DMS79 (cell line): ENCODE results near the gene LAMA4.
"Not testable (repeated sequence)": the region's sequence is repeated elsewhere in the genome, so short reads cannot be mapped to it uniquely, and the experiment has no call there.

Experiments used
- DNase-seq: peaks from one replicate; lab custom pipeline; 2025; lab: John Stamatoyannopoulos, UW

Gene LAMA4

DNA sequence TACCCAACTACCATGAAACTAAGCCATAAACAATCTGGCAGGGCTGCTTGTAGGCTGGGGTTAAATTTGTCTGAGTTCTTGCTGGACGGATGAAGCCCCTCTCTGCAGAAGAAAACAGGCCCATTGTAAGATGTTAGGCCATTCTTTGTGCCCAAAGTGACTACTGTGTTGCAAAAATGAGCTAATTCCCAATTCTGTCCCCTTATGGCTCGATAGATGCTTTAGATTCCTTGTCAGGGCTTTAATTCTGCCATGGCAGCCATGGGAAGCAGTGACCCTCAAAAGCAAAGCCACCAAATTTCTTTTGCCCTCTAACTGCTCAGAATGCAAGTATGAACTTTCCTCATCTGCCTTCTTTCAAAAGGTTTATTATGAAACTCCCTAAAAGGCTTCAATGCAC, 45.2 kb downstream of the LAMA4 start:
- no peak for DNase-seq

DNA sequence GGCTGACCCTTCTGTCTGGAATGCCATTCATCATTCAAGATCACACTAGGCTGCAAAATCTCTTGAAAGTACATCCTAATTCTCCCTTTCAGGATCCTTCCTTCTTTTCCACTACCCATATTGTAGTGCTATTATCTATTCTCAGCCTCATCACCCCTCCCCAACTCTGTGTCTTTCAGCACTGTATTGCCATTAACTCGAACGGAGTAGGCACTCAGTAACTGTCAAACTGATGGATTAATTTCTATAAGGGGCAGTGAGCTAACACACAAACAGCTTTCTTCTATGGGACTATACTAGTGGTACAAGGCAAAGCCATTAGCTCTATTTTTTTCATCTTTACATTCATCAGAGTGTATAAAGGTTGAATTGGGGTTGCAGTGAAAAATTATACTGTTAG, 46.6 kb downstream of the LAMA4 start:
- DNase-seq, result no peak

DNA sequence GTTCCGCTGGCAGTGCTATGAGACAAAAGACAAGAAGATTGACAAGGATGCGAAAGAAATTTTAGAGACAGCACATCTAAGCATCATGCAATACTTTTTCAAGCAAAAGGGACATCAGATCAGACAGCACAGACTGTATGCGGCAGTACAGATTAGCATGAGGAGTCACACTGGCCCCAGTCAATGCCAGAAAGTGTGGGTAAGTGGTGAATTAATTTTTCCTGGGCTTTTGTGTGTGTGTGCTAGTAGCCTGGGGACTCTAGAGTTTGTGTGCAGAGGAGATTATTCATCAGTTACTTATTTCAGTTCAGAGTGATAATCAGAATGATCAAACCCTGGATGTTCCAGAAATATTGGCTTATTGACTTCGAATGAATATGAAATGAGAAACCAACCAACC, 47.2 kb downstream of the LAMA4 start:
- DNase-seq, result no peak

GRCh38 chr6:112206110-112206458, 48.3 kb downstream of the LAMA4 start:
- no peak for DNase-seq

GRCh38 chr6:112205427-112206109, 48.8 kb downstream of the LAMA4 start:
- no peak for DNase-seq

DNA sequence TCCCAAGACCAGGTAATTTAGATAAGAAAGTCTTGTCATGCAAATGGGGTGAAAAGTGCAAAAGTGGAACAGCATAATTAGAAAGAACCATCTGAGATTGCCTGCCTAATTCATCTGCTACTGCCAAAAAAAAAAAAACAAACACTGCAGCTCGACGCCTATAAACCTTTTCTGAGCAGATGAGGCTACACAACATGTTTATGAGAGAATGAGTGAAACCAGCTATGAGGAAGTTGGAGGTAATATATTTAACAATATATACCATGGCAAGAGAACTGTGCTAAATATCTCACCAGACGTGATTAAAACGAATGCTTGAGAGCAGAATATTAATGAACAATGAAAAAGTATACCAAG, 50.0 kb downstream of the LAMA4 start:
- DNase-seq, result no peak

GRCh38 chr6:112203577-112204349, 50.6 kb downstream of the LAMA4 start:
- no peak for DNase-seq

DNA sequence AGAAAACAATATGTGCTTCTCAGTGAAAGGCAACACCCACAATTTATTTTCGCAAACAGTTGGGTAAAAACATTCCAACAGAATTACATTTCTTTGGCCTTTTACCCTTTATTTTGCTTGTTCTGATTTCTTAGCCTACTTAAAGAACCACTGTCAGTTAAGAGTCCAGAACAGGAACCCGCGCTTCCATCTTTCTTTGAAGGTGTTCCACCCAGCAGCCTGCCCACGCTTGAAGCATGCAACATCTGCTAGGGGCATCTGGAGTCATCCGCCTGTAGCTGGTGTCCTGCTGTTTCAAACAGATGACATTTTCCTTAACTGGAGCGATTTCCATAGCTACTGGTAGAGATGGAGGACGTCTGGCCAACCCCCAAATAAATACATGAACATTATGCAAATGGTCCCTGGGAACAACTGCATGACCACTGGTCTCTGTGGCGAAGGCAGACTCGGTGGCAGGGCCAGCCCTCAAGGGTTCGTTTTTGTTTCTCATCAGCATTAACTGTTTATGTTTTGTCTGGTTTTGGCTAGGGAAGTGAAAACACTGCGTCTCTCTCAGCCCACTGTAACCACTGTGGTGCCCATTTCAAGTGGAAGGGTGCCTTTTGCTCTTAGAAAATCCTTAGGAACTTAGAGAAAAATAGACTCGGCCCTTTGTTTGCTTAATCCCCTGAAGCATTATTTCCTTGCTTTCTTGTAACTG, 51.6 kb downstream of the LAMA4 start:
- no peak for DNase-seq

GRCh38 chr6:112200185-112200914, 54.0 kb downstream of the LAMA4 start:
- DNase-seq, result not testable (repeated sequence)

GRCh38 chr6:112199001-112199403, 55.4 kb downstream of the LAMA4 start:
- no peak for DNase-seq

- DNase-seq, result no peak
These were observed 55.8 kb downstream of the LAMA4 start for GRCh38 chr6:112198582-112198981.

- no peak for DNase-seq
These were observed 56.7 kb downstream of the LAMA4 start for GRCh38 chr6:112197636-112198035.

DNA sequence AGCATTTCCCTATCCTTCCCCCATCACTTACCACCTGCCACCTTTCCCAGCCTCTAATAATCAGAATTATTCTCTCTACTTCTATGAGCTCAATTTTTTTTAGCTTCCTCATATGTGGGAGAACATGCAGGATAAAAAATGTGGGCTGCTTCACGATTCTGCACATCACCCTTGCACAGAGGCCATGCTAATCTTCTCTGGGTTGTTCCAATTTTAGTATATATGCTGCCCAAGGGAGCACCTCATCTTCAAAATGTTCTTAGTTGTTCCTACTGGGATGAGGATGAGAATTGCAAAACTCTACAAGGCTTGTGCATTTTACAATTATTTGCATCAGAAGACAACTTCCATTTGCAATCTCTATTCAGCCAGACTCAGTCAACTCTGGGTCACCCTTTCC, 58.1 kb downstream of the LAMA4 start:
- DNase-seq, result no peak

DNA sequence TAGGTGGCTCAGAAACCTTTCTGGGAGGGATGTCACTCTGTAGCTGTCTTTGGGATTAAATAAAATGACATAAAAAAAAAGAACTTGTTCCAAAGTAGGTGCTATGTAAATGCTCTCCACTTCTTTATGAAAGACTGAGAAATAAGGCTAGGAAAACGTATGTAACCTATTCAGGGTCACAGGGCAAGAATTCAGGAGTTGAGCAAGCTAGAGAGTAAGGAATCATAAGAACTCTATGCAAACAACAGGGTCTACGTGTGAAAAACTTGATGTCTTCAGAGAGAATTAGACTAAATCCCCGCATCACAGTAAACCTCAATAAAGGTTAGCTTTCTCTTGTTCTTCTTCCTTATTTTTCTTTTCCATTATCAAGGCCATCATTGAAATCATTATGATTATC, 59.2 kb downstream of the LAMA4 start:
- no peak for DNase-seq

DNA sequence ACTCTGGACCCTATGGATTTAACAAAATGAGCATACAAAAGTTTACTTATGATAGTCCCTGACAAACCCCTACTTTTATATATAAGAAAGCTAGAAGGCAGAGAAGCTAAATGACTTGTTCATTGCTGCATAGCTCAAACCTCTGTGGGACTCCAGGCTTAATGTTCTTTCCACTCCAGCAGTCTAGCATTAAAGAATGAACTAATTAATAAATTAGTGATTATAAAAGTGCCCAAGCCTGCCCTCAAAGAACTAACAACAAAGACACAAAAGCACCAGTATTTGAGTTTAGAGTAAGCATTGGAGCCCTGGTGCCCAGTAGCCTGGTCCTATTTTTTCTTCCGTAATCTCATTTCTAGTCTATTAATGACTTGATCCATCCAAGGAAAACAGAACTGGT, 59.9 kb downstream of the LAMA4 start:
- DNase-seq, result no peak

- DNase-seq, result no peak
These were observed 60.8 kb downstream of the LAMA4 start for GRCh38 chr6:112193535-112194051.

DNA sequence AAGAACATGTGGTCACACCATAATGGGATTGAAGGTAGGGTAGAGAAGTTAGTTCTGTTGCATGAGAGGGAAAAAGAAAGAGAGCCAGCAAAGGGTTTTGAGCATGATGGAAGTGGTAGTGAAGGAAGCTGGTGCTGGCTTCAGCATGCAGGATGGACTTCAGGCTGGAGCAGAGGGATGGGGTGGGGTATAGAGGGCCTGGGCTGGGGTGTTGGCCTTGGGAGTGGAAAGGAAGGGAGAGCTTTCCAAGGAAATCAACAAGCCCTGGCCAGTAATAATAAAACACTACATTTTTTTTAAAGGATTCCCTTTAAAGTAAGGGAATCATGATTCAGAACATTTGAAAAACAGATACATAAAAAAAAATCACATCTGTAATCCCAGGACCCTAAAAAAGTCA, 61.2 kb downstream of the LAMA4 start:
- no peak for DNase-seq

DNA sequence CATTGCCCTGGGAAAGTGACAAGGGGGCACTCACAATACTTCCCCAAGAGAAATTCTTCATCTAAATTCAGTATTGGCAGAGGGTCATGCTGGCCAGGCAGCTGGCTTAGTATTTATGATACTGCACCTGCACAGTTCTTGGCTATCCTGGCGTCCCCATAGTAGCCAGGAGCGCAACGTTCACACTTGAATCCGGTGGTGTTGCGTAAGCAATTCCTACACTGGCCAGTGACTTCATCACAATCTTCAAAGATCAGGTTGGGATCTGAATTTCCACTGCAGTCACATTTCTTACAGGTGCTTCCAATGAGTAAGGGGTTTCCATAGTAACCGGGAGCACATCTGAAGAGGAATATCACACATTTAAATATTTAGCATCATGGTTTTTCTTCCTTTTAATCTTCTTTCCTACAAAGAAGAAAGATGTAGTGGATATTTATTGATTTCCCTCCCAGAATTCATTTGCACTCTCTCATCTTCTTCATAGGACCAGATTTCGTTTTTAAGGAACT, 62.8 kb downstream of the LAMA4 start:
- DNase-seq, result no peak

DNA sequence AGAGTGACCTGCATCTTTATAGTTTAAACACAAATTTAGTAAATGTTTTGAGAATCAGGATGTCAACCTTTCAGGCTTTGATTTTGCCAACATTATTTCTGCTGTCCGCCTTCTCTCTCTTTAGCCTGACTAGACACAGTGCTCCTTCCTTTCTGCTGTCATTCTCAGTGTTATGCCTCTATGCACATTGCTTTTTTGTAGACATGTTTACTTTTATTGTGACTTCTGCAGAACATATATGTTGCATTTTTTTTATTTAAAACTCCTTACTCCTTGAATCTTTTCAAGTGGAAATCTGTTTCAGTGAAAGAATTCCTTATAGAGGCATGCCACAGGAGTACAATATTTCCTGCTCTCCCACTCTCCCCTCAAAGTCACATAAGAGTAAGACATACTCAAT, 64.2 kb downstream of the LAMA4 start:
- DNase-seq, result no peak

GRCh38 chr6:112189494-112189893, 64.9 kb downstream of the LAMA4 start:
- DNase-seq, result no peak

GRCh38 chr6:112188906-112189305, 65.5 kb downstream of the LAMA4 start:
- DNase-seq, result no peak

- no peak for DNase-seq
These were observed 66.6 kb downstream of the LAMA4 start for GRCh38 chr6:112187736-112188135.
